ENCODE measurements around the gene CREB3L1. TPM values are rescaled to one million over a fixed set of nuclear protein-coding genes. Genes with fewer than 3 reads are reported as not detected.

Gene CREB3L1
- total RNA-seq, 1 experiment from 2014 or later, result 3.3 TPM

- Histone ChIP-seq H3K9ac (ENCODE audit: extremely low read depth, insufficient read length, low read length) (no peak overlapping the region), H4K91ac (ENCODE audit: insufficient read length, low read depth, low read length) (no peak overlapping the region), H2BK12ac (ENCODE audit: insufficient read length, low read depth, low read length) (no peak overlapping the region), H2AFZ (ENCODE audit: low read length) (no peak overlapping the region), H3K14ac (ENCODE audit: insufficient read depth, low read length) (no peak overlapping the region), H3K23me2 (ENCODE audit: insufficient read length, low read depth, low read length, poor library complexity, severe bottlenecking) (peaks cover 8% of the 10 kb centered on the region), H2BK20ac (ENCODE audit: low read depth, low read length, poor library complexity, severe bottlenecking) (no peak overlapping the region), H4K5ac (ENCODE audit: insufficient read length, low read depth, low read length) (no peak overlapping the region), H3K18ac (ENCODE audit: insufficient read length, low read depth, low read length) (no peak overlapping the region), H3K27ac (ENCODE audit: insufficient read length, low read depth, low read length) (no peak overlapping the region), H3K79me1 (ENCODE audit: insufficient read depth, low read depth, low read length, poor library complexity, severe bottlenecking) (no peaks in the 10 kb centered on the region), H4K8ac (replicated peaks; ENCODE audit: insufficient read length, low read depth, low read length) (no peak overlapping the region), H2BK15ac (ENCODE audit: low read depth, low read length) (no peak overlapping the region), H3K4ac (ENCODE audit: low read depth, low read length) (no peak overlapping the region; the same call in 1 of the 2 replicates), H2BK5ac (ENCODE audit: insufficient read length, low read length) (no peak overlapping the region), H3K79me2 (ENCODE audit: insufficient read depth, low read length) (no peaks in the 10 kb centered on the region), H3T11ph (ENCODE audit: low read length) (no peak overlapping the region), H3K23ac (ENCODE audit: insufficient read length, low read depth, low read length) (no peak overlapping the region), H3K56ac (ENCODE audit: insufficient read length, low read depth, low read length) (no peak overlapping the region), H3K9me3 (ENCODE audit: control insufficient read depth, low read depth, low read length) (no peaks in the 10 kb centered on the region), H2AK5ac (ENCODE audit: insufficient read length, low read length) (no peak overlapping the region), H3K4me2 (ENCODE audit: insufficient read depth, insufficient read length, low read length) (no peak overlapping the region), H2BK120ac (ENCODE audit: low read depth, low read length, poor library complexity, severe bottlenecking) (no peak overlapping the region), H4K20me1 (ENCODE audit: control insufficient read depth, insufficient read depth, insufficient read length) (no peaks in the 10 kb centered on the region), H3K4me1 (ENCODE audit: insufficient read depth, low read length) (peaks cover 3% of the 10 kb centered on the region), H3K27me3 (ENCODE audit: insufficient read depth, low read length) (no peaks in the 10 kb centered on the region)
- peak; percentile 80 for DNase-seq
- no peaks in the 10 kb centered on the region for H3K36me3 Mint-ChIP-seq (ENCODE audit: insufficient read depth in 1 of 3, low read depth in 3 of 3)
- no peak overlapping the region; a peak in 1 of 5 replicates for H3K4me3 Mint-ChIP-seq
- no peaks in the 10 kb centered on the region; a peak in 1 of 5 replicates for H3K9me3 Mint-ChIP-seq
- H3K27ac Mint-ChIP-seq, result peak overlapping the region; percentile 5 to 65 (median 17); a peak in 4 of 7 replicates
- H3K27me3 Mint-ChIP-seq (ENCODE audit: low read depth), result peaks cover 5% of the 10 kb centered on the region
- WGBS (ENCODE audit: extremely low coverage, insufficient read length, low lambda C conversion rate), result no CpG with 5 or more reads among the region's 4 CpGs
- peaks cover 32 to 38% of the 10 kb centered on the region in 2 experiments for H3K4me1 Mint-ChIP-seq
- TF ChIP-seq, protein P1, sequence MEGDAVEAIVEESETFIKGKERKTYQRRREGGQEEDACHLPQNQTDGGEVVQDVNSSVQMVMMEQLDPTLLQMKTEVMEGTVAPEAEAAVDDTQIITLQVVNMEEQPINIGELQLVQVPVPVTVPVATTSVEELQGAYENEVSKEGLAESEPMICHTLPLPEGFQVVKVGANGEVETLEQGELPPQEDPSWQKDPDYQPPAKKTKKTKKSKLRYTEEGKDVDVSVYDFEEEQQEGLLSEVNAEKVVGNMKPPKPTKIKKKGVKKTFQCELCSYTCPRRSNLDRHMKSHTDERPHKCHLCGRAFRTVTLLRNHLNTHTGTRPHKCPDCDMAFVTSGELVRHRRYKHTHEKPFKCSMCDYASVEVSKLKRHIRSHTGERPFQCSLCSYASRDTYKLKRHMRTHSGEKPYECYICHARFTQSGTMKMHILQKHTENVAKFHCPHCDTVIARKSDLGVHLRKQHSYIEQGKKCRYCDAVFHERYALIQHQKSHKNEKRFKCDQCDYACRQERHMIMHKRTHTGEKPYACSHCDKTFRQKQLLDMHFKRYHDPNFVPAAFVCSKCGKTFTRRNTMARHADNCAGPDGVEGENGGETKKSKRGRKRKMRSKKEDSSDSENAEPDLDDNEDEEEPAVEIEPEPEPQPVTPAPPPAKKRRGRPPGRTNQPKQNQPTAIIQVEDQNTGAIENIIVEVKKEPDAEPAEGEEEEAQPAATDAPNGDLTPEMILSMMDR (conservative IDR thresholded peaks at IDR 0.05), result peak; percentile 84
Measured at GRCh38 chr11:46247659-46248058, 29.8 kb upstream of the CREB3L1 start.
